ES-I3 (cell line): ENCODE results near the gene SFSWAP.

Experiments used
- H3K36me3 ChIP-seq: 2 replicates; pipeline ENCODE4 v1.6.1; 2013; ENCODE audit warnings: mild to moderate bottlenecking, low read length, control low read depth, moderate library complexity; ENCODE audit not compliant: insufficient read depth
- H3K4me1 ChIP-seq: 2 replicates; pipeline ENCODE4 v1.6.1; 2013; ENCODE audit warnings: mild to moderate bottlenecking, control low read depth, low read length; ENCODE audit not compliant: insufficient read depth
- H3K9ac ChIP-seq: 2 replicates; pipeline ENCODE4 v1.6.1; 2013; ENCODE audit warnings: low read depth, mild to moderate bottlenecking, low read length, moderate library complexity
- H3K9me3 ChIP-seq: 2 replicates; pipeline ENCODE4 v1.6.1; 2013; ENCODE audit warnings: mild to moderate bottlenecking, low read length, moderate library complexity; ENCODE audit not compliant: control insufficient read depth, insufficient read depth

Gene SFSWAP

DNA sequence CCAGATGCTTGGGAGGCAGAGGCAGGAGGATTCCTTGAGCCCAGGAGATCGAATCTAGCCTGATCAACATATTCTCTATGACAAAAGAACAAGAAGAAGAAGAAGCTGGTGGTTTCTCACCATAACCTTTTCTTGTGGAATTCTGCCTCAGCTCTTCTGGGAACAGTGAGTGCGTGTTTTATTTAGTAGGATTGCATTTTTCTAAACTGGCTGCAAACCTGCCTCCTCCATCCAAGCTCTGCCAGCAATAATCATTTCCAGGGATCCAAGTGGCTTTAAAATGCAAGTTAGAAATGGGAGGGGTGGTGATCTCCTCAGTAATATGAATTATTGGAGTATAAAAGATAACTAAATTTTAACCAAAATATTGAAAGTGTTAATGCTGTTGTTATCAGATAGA is 71.2 kb downstream of the SFSWAP start:
- H3K36me3 ChIP-seq: peaks cover 6% of the 10 kb centered on the region; the same call in 1 of the 2 replicates
- H3K9ac ChIP-seq: no peak overlapping the region
- peaks cover 20% of the 10 kb centered on the region for H3K4me1 ChIP-seq
- no peaks in the 10 kb centered on the region for H3K9me3 ChIP-seq

DNA sequence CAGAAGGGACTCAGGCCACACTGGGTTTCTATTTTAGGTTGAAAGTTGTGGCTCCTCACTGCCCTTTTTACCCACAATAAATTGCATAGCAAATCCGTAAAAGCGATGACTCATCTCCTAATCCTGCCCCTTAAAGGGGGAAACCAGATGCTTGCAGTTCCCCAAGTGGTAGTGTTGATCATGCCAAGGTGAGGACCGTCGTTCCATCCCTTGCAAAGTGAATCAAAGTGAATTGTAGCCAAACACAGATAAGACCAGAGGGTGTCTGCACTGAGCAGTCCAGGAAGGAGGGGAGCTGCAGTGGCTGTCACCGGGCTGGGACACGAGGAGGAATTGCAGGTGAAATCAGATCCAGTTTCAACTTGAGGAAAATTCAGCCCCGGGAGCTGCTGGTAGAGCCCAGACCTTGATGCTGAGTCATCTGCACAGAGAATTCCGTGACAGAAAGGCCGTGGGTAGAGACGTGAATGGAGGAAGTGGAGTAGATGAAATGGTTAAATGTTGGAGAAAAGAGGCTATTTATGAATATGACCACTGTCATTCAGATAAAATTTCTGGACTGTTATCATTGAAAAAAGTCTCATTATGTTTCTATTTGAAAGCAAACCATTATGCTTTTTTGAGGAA is 73.1 kb downstream of the SFSWAP start:
- no peaks in the 10 kb centered on the region for H3K9me3 ChIP-seq
- peaks cover 3% of the 10 kb centered on the region for H3K36me3 ChIP-seq
- peaks cover 20% of the 10 kb centered on the region for H3K4me1 ChIP-seq
- H3K9ac ChIP-seq: no peak overlapping the region

DNA sequence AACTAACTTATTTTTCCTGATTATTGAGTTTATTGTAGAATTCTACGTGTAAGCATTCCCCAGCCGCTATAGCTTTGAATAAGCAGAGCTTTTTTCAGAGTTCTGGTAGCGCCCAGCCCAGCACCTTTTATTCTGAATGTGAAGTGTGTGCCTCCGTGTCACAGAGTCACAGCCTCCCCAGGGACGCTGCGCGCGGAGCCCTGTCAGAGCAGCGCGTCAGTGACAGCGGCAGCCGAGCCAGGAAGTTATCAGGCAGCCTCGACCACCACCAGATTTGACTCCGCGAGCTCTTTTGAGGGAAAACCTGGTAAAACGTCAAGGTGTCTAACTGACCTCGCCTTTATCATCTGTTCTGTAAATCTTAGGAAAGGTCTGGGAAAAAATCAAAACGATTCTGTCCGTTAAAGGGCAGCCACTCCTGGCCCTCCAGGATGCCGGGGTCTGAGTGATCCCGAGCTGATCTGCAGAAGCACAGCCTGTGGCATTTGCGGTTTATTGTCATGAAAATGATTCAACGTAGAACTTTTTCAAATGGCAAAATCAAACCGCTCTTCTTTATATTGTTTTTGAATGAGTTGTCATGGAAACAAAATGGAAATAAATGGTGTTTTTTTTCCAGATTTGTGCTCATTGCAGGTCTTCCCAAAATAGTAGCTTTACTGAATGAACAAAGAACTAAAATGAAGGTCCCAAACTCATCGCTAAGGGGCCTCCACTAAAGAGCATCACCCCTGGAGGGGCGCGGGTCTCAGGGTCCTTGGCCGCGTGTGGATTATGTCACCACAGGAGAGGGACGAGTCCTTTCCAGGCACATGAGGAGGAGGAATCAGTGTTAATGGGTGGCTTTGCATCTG is 74.2 kb downstream of the SFSWAP start:
- Histone ChIP-seq H3K4me1 (peaks cover 20% of the 10 kb centered on the region), H3K9ac (no peak overlapping the region), H3K36me3 (peaks cover 5% of the 10 kb centered on the region), H3K9me3 (no peaks in the 10 kb centered on the region)

DNA sequence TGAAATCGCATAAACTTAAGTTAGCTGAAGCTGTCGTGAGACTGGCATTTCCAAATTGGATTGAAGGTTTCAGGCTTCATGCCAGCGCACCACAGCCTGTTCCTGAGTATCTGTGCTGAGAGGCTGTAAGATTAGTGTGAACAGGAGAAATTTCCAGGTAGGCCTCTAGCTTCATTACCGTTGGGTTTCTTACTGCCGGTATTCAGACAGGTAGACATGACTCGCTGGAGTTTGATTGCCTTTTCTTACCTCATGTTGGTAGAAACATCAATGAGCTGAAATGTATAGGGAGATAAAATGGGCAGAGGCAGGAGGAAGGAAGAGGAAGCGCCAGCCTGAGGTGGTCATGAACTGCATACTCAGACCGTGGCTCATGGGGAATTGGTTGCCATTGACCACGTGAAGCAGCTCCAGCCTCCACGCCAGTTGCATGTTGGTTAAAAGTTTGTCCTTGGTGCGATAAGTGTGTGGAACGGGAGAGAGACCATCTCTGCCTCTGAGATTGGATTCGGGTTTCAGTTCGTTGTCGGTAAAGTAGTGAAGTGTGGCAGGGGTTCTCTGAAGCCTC is 75.0 kb downstream of the SFSWAP start:
- Histone ChIP-seq H3K9me3 (no peaks in the 10 kb centered on the region), H3K9ac (no peak overlapping the region), H3K4me1 (peaks cover 20% of the 10 kb centered on the region), H3K36me3 (peaks cover 11% of the 10 kb centered on the region)

DNA sequence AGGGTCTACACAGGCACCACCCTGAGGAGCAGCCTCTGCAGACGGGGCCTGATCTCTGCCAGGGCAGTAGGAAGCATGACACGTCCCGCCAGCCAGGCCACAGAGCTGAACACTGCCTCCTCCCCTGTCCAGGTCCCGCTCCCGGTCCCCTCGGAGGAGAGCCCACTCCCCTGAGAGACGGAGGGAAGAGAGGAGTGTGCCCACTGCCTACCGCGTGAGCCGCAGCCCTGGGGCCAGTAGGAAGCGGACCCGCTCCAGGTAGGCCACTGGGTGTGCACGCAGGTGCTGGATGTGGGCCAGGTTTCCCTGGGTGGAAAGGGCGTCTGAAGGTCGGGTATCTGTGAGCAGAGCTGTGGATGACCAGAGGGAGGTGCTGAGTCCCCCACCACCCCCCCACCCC is 75.4 kb downstream of the SFSWAP start:
- H3K9me3 ChIP-seq: no peaks in the 10 kb centered on the region
- no peak overlapping the region for H3K9ac ChIP-seq
- H3K4me1 ChIP-seq: peaks cover 20% of the 10 kb centered on the region
- peaks cover 11% of the 10 kb centered on the region for H3K36me3 ChIP-seq

DNA sequence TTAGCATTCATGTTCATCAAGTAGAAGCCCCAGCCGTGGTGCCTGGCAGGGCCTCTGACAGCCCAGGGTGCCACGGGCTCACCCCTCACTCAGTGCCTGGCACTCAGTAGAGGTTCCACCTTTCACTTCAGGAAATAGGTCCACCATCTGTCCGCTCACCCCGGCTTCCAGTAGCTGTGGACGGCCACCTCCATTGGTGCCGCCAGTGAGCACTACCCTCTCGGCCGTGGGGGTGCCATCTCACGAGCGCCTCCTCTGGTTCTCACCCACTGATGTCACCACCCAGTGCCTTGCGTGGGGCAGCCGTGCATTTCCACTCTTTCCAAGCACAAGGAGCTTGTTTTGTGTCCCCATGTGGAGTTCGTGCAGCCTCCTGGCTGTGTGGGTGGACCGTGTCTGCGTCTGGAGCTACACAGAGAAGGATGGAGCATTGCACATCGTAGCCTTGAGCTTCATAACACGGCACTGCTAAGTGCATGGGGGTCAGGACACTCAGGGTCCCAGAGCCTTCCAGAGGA is 76.3 kb downstream of the SFSWAP start:
- Histone ChIP-seq H3K4me1 (peaks cover 20% of the 10 kb centered on the region), H3K9me3 (no peaks in the 10 kb centered on the region), H3K9ac (no peak overlapping the region), H3K36me3 (peaks cover 11% of the 10 kb centered on the region)

DNA sequence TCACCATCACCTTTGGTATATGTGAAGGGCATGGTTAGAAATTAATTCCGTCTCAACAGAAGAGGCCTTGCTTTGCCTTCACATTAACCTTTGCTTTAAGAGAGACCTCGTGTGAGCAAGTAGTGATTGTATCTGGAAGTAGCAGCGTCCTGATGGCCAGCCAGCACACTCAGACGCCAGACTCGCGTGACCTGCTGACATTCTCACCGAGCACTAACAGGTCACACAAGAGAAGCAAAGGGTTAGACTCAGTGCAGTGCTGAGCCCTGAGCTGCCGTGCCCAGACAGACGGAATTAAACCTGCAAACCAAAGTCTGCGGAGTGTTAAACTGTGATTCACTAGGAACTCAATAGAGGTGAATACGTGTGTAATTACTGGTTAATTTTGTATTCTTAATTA is 77.2 kb downstream of the SFSWAP start:
- peaks cover 20% of the 10 kb centered on the region for H3K4me1 ChIP-seq
- H3K9ac ChIP-seq: no peak overlapping the region
- H3K9me3 ChIP-seq: no peaks in the 10 kb centered on the region
- peaks cover 11% of the 10 kb centered on the region for H3K36me3 ChIP-seq

DNA sequence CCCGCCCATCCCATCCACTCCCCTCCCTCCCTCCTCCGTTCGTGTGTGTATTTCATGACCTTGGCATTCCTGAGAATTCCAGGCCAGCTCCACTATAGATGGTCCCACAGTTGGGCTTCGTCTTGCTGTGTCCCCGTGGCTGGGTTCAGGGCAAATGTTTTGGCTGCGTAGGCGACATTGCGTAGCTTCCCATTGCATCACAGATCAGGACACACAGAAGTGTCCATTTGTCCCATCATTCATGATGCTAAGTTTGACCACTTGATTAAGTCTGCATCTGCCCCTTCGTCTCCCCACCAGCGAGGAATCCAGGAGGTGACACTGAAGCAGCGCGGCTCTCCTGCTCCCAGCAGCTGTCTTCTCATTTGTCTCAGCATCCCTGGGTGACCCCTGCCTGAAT is 78.7 kb downstream of the SFSWAP start:
- Histone ChIP-seq H3K4me1 (peaks cover 7% of the 10 kb centered on the region), H3K36me3 (peaks cover 13% of the 10 kb centered on the region), H3K9me3 (no peaks in the 10 kb centered on the region), H3K9ac (no peak overlapping the region)

DNA sequence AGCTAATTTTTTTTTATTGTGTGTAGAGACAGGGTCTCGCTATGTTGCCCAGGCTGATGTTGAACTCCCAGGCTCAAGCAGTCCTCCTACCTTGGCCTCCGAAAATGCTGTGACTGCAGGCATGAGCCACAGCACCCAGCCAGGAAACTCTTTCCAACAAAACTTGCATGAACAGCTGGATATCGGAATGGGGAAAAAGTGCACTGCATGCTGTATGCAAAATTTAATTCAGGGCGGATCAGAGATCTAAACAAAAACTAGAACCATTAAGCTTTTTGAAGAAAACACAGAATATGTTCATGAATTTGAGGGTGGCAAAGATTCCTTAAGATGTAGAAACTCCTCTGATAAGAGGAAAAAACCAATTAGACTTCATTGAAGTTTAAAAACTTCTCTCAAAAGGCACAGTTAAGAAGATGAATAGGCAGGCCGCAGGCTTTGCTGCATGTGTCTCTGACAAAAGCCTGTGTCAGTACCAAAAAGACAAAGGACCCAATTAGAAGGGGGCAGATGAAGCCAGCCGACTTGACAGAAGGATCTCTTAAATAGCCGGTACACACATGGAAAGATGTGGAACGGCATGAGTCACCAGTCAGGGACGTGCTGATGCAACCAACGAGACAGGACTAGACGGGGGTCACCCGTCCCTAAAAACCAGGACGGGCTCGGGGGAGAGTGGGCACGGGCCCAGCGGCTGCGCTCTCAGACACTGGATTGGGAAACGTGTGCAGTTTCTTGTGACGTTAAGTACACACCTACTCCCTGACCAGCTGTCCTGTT is 82.5 kb downstream of the SFSWAP start:
- H3K9me3 ChIP-seq: no peaks in the 10 kb centered on the region
- H3K9ac ChIP-seq: no peak overlapping the region

DNA sequence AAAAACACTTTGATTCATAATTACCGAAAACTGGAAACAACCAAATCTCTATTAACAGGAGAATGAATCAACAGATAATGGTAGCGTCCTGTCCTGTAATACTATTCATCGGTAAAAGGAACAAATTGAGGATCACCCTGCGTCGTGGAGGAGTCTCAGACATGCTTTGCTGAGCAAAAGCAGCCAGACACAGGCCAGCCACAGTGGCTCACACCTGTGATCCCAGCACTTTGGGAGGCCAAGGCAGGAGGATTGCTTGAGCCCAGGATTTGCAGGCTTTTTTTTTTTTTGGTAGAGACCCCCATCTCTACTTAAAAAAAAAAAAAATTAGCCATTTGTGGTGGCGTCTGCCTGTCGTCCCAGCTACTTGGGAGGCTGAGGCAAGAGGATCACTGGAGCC is 83.2 kb downstream of the SFSWAP start:
- peaks cover 13% of the 10 kb centered on the region for H3K36me3 ChIP-seq
- no peaks in the 10 kb centered on the region for H3K9me3 ChIP-seq
- H3K9ac ChIP-seq: no peak overlapping the region
- H3K4me1 ChIP-seq: peaks cover 10% of the 10 kb centered on the region

More for the DNA sequence above, 82.5 kb downstream of the SFSWAP start:
- Histone ChIP-seq H3K4me1 (peaks cover 10% of the 10 kb centered on the region), H3K36me3 (peaks cover 15% of the 10 kb centered on the region)

DNA sequence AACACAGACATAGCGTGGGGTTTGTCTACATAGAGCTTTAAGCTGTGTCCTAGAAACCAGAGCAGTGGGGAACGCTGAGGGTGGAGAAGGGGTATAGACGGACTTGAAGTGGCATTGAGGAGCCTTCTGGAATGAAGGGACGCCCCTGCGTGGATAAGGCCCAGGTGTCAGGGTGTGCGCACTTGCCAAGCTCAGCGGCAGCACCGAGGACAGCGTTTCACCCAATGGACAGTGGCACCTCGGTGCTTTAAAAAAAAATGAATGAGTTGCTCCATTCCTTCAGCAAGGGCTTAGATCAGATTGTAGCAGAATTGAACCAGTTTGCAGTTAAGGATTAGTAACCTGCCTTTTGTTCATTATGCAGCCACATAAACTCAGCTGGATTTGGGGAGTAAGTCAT is 83.7 kb downstream of the SFSWAP start:
- Histone ChIP-seq H3K9me3 (no peaks in the 10 kb centered on the region), H3K4me1 (peaks cover 10% of the 10 kb centered on the region), H3K9ac (no peak overlapping the region), H3K36me3 (peaks cover 13% of the 10 kb centered on the region)

DNA sequence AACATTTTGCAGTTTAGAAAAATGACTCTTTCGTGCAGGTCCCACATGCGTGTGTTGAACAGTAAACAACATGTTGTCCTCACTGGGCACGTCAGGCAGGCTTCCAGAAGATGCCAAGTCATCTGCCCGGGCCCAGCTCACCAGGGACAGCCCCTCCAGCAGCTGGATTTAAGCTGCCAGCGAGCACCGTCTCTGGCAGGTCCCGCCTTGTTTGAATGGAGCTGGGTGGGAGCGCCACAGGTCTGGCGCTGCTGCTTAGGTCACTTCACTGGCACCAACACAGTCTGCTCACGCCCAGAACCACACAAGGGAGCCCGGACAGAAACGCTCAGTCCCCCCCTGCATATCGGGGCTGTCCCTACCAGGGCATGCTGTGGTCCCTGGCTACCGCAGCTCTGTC is 84.2 kb downstream of the SFSWAP start:
- Histone ChIP-seq H3K36me3 (peaks cover 12% of the 10 kb centered on the region), H3K9me3 (no peaks in the 10 kb centered on the region), H3K9ac (no peak overlapping the region), H3K4me1 (peaks cover 10% of the 10 kb centered on the region)

DNA sequence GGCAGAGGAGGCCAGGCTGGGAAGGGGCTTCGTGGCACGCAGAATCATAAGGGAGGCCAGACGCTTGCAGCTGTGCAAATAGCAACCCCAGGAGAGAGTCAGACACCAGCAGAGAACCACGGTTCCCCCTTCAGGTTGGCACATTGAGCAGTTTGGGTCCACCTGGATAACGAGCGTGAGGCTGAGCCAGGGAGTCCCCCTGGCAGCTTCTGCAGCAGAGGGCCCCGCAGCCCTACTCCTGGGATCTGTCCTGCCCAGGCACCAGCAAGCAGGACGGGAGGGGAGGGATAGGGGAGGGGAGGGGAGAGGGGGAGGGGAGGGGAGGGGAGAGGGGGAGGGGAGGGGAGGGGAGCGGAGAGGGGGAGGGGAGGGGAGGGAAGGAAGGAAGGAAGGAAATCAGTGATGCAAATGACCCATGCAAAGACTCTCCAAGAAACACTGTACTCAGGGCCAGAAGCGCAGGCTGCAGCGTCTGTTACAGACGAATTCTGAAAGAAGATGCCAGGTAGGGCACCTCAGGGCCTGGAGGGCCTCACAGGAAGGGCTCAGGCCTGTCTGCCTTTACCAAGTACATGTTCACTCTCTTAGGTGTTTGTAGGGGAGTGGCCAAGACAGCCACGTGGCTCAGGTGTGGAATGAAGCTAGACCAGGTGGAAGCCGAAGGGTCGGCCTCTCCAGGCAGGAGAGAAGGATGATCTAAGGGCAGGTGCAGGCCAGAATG is 85.0 kb downstream of the SFSWAP start:
- no peak overlapping the region for H3K9ac ChIP-seq
- H3K9me3 ChIP-seq: no peaks in the 10 kb centered on the region
- H3K36me3 ChIP-seq: peaks cover 6% of the 10 kb centered on the region; the same call in 1 of the 2 replicates
- H3K4me1 ChIP-seq: peaks cover 10% of the 10 kb centered on the region

DNA sequence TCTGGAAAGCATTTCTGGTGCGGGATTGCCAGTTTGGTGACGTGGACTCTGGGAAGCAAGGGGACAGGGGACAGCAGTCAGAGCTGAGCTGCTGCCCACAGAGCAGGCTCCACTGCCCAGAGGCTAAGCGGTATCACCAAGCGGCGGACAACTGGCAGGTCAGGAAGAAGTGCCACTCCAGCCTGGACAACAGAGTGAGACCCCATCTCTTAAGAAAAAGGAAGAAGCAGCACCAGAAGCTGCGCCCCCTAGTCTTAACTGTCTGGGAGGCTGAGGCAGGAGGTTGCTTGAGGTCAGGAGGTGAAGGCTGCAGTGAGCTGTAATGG is 85.5 kb downstream of the SFSWAP start:
- Histone ChIP-seq H3K9me3 (no peaks in the 10 kb centered on the region), H3K36me3 (peaks cover 6% of the 10 kb centered on the region; the same call in 1 of the 2 replicates), H3K9ac (no peak overlapping the region), H3K4me1 (peaks cover 10% of the 10 kb centered on the region)
